GM10248 (cell line): ENCODE data around the gene OR2AT4.

ENCODE experiments used
- CTCF ChIA-PET: fragments of 300-600 bp; sonication (Branson Sonifier 250); formaldehyde crosslinking; extraction: SDS; loops from one replicate; lab custom pipeline; 2021; ENCODE audit warnings: antibody characterized with exemption; lab: Yijun Ruan, JAX
- POLR2A ChIA-PET: fragments of 350-650 bp; sonication (Branson Sonifier 250); formaldehyde crosslinking; extraction: SDS; loops from one replicate; lab custom pipeline; 2020; ENCODE audit warnings: antibody characterized with exemption; lab: Yijun Ruan, JAX
- DNase-seq: peaks from one replicate; pipeline ENCODE4 v3.0.0; 2012; ENCODE audit errors: extremely low spot score
- TF ChIP-seq, protein P1 (sequence below): IDR thresholded peaks from 2 replicates; pipeline ENCODE4 v1.5.1; 2012; ENCODE audit warnings: mild to moderate bottlenecking, low read depth; ENCODE audit errors: extremely low read depth, missing control alignments, control extremely low read depth

The OR2AT4 gene

DNA sequence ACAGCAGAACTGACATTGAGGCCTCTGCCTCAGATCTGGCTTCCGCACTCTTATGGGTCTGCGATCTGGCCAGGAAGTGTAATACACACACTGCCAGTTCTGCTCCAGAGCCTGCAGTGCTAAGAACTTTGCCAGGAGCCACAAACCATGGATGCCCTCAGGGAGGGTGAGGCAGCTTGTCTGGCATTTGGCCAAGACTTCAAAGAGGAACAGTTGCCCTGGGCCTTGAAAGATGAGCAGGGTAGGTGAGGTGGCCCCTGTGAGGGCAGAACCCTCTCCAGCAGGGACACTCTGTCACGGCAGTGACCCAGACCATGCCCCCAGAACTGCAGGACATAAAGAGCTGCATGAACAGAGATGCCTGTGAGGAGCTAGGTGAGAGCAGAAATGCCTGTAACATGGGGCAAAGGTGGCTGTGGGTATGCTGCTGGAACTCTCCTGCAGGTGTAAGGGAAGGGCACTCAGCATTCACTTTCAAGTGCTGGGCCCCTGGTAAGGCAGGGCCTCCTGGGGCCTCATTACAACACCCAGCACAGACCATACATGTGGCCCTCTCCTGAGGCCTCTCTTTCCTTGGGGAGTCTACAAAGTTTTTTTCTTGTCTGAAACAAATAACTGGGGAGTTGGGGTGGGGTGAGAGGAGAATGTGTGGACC, 60.6 kb downstream of the OR2AT4 start:
- DNase-seq, result no peak
- ChIA-PET CTCF (interaction anchor here (1.4 to 7.7 kb wide), 5 partner anchors 9 to 169 kb away, joined by 4 to 78 read pairs (median 6); no protein-coding TSS in a partner anchor), POLR2A (no interaction called here)
- TF ChIP-seq, protein P1, sequence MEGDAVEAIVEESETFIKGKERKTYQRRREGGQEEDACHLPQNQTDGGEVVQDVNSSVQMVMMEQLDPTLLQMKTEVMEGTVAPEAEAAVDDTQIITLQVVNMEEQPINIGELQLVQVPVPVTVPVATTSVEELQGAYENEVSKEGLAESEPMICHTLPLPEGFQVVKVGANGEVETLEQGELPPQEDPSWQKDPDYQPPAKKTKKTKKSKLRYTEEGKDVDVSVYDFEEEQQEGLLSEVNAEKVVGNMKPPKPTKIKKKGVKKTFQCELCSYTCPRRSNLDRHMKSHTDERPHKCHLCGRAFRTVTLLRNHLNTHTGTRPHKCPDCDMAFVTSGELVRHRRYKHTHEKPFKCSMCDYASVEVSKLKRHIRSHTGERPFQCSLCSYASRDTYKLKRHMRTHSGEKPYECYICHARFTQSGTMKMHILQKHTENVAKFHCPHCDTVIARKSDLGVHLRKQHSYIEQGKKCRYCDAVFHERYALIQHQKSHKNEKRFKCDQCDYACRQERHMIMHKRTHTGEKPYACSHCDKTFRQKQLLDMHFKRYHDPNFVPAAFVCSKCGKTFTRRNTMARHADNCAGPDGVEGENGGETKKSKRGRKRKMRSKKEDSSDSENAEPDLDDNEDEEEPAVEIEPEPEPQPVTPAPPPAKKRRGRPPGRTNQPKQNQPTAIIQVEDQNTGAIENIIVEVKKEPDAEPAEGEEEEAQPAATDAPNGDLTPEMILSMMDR, result no peak

DNA sequence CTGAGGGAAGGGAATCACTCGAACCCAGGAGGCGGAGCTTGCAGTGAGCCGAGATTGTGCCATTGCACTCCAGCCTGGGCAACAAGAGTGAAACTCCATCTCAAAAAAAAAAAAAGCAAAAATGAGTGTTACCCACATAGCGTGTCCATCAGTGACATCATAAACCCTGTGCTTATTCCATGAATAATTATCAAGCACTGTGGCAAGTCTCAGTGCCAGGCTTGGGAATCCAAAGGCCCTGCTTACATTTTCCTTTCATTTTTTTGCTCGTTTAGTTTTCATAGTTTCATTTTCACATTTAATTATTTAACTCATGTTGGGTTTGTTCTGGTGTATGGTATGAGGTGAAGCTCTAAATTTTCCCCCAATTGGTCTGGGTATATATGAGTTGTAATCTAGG, 61.4 kb downstream of the OR2AT4 start:
- ChIA-PET POLR2A (no interaction called here), CTCF (interaction anchor here (0.6 to 7.7 kb wide), 6 partner anchors 8 to 170 kb away, joined by 3 to 78 read pairs (median 6); no protein-coding TSS in a partner anchor)
- TF ChIP-seq, protein P1, result no peak
- no peak for DNase-seq

DNA sequence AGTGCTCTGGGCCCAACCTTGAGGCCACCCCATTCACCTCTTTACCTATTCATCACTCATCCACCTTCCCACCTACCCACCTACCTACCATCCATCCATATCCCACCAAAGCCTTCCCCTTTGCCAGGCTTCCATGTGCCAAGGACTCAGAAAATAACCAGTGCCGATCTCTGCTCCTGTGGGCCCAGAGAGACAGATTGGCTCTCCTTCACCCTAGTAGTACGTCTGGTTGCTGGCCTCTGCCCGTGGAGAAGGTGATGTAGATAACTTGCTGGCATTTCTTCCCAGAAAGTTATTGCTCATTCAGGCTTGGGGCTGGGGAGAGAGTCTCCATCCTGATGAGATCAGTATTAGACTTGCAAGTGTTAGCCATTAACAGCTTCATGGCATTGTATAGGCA, 62.8 kb downstream of the OR2AT4 start:
- TF ChIP-seq, protein P1, result no peak
- no peak for DNase-seq
- POLR2A ChIA-PET, result no interaction called here
- CTCF ChIA-PET, result interaction anchor here (1.7 to 7.7 kb wide), 2 partner anchors 11 to 31 kb away, joined by 5 to 78 read pairs; no protein-coding TSS in a partner anchor

DNA sequence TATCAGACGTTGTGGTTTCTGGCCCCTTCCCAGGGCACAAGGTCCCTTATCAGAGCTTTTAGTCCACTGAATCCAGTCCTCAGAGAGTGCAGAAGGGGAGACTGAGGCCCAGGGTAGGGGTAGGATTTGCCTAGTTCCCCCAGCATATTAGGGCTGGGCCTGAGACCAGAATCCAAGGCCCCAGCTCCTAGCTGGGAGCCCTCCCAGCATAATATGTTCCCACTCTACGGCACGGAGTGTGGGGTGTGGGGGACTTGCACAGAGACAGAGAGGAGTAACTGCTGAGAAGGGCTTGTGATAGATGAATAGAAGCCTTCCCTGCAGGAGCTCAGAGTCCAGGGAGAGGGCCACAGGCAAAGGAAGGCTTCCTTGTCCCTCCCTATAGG, 64.1 kb downstream of the OR2AT4 start:
- no peak for DNase-seq
- ChIA-PET POLR2A (no interaction called here), CTCF (interaction anchor here (0.7 to 7.7 kb wide), 17 partner anchors 9 to 169 kb away, joined by 3 to 78 read pairs (median 5); no protein-coding TSS in a partner anchor)
- TF ChIP-seq, protein P1, result no peak

DNA sequence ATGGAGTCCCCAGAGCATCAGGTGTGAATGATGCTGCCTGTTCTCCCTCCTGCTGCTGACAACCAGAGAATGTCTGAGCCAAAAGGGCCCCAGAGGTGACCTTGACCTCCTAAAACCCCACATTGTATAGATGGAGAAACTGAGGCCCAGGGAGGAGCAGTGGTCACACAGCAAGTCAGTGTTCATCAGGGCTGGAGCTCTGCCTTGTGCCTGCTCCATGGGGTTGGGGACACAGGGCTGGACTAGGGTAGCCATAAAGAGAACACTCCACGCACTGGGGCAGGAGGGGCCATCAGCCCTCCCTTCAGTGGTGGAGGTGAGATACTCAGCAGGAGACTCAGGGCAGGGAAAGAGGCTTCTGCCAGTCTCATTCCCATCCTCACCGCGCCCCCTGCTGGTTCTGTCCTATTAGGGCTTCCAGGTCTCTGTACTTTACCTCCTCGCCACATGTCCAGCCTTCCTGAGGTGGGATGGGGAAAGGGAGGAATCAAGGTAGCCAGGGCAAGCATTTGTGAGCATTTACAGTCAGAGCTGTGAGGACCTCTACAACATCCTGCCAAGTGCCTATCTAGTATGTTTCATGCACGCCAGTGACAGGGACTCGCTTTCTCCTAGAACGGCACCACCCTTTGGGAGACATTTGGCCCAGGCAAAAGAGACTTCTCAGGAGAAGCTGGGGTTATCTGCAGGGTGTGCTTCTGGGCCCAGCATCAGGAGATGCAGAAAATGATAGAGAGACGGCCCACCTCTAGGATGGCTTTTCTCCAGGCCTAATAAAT, 64.7 kb downstream of the OR2AT4 start:
- POLR2A ChIA-PET, result no interaction called here
- CTCF ChIA-PET, result interaction anchor here (0.7 to 7.7 kb wide), 29 partner anchors 9 to 210 kb away, joined by 3 to 78 read pairs (median 4); no protein-coding TSS in a partner anchor
- DNase-seq, result peak; percentile 74
- TF ChIP-seq, protein P1, result peak; percentile 82
